A549 (cell line): ENCODE data around the gene ODF4. TPM values are rescaled to one million over a fixed set of nuclear protein-coding genes. Genes with fewer than 3 reads are reported as not detected.

ENCODE experiments used
- ATAC-seq, 2 experiments: fragments of 200-7000 bp in 1 of 2; fragments of >200 bp in 1 of 2; cut with Nextera tagmentation in 1 of 2; cut with Tn5 transposase in 1 of 2; 3 replicates each; pipeline versions ENCODE4 v1.8.0 to v1.9.1; 2018 to 2020; ENCODE audit warnings: mild to moderate bottlenecking in 1 of 2, moderate library complexity in 1 of 2
- CTCF ChIA-PET: fragments of 300-600 bp; sonication (Branson Sonifier 250); formaldehyde crosslinking; extraction: SDS; loops from one replicate; lab custom pipeline; 2021; ENCODE audit warnings: antibody characterized with exemption, inconsistent platforms; lab: Yijun Ruan, JAX
- POLR2A ChIA-PET: fragments of 350-600 bp; formaldehyde crosslinking; extraction: SDS; loops from one replicate; lab custom pipeline; 2021; ENCODE audit warnings: antibody characterized with exemption, inconsistent platforms; lab: Yijun Ruan, JAX
- DNase-seq, 2 experiments: peaks; one replicate each; pipeline versions ENCODE4 v3.0.0 to v3.0.0-alpha.2; 2011 to 2016; ENCODE audit warnings: low read depth in 1 of 2, low spot score in 1 of 2
- FAIRE-seq: peaks from 2 replicates; lab custom pipeline; 2011; peaks lifted over from hg19 to GRCh38; lab: Jason Lieb, UNC
- H3K27ac ChIP-seq, 2 experiments: fragments of >200 bp; sonication (Bioruptor Twin); formaldehyde crosslinking; 3 replicates each; pipeline ENCODE4 v1.5.1; 2016 to 2017
- H3K4me1 ChIP-seq: fragments of >200 bp; sonication (Bioruptor Twin); formaldehyde crosslinking; 3 replicates; pipeline ENCODE4 v1.6.1; 2016
- H3K4me2 ChIP-seq: fragments of >200 bp; sonication (Bioruptor Twin); formaldehyde crosslinking; 3 replicates; pipeline ENCODE4 v1.6.1; 2016
- H3K4me3 ChIP-seq: fragments of >200 bp; sonication (Bioruptor Twin); formaldehyde crosslinking; 3 replicates; pipeline ENCODE4 v1.5.1; 2016
- H3K9me3 ChIP-seq: fragments of >200 bp; sonication (Bioruptor Twin); formaldehyde crosslinking; 3 replicates; pipeline ENCODE4 v1.6.1; 2016
- BHLHE40 ChIP-seq: IDR thresholded peaks from 2 replicates; pipeline ENCODE4 v1.6.1; 2012; ENCODE audit warnings: low read depth, low read length, inconsistent platforms
- CBX2 ChIP-seq: fragments of 200-600 bp; sonication (generic); IDR thresholded peaks from 2 replicates; pipeline ENCODE4 v1.6.1; 2016; ENCODE audit warnings: low read depth, mild to moderate bottlenecking, borderline replicate concordance
- CBX8 ChIP-seq: fragments of 200-600 bp; sonication (generic); IDR thresholded peaks from 2 replicates; pipeline ENCODE4 v1.6.1; 2016
- CHD4 ChIP-seq: fragments of 200-600 bp; sonication (generic); IDR thresholded peaks from 2 replicates; pipeline ENCODE4 v1.6.1; 2016; ENCODE audit warnings: antibody characterized with exemption, mild to moderate bottlenecking, borderline replicate concordance
- EHF ChIP-seq: fragments of 250-450 bp; sonication (Bioruptor Pico); IDR thresholded peaks from 2 replicates; pipeline ENCODE4 v1.5.0; 2020; ENCODE audit warnings: mild to moderate bottlenecking
- FOSB ChIP-seq: fragments of 250-450 bp; sonication (Bioruptor Pico); IDR thresholded peaks from 2 replicates; pipeline ENCODE4 v1.5.0; 2020; ENCODE audit warnings: mild to moderate bottlenecking, moderate library complexity
- FOXS1 ChIP-seq: fragments of 250-450 bp; sonication (Bioruptor Pico); IDR thresholded peaks from 2 replicates; pipeline ENCODE4 v1.5.0; 2020; ENCODE audit warnings: mild to moderate bottlenecking, moderate library complexity
- GATA3 ChIP-seq: IDR thresholded peaks from 2 replicates; pipeline ENCODE4 v1.6.1; 2012; ENCODE audit warnings: borderline replicate concordance
- HDAC2 ChIP-seq: fragments of 200-600 bp; sonication (generic); IDR thresholded peaks from 2 replicates; pipeline ENCODE4 v1.6.1; 2016
- HEYL ChIP-seq: fragments of 250-450 bp; sonication (Bioruptor Pico); IDR thresholded peaks from 2 replicates; pipeline ENCODE4 v1.8.0; 2021; ENCODE audit warnings: mild to moderate bottlenecking, moderate library complexity
- HOXA7 ChIP-seq: fragments of 250-450 bp; sonication (Bioruptor Pico); IDR thresholded peaks from 2 replicates; pipeline ENCODE4 v1.5.0; 2020; ENCODE audit warnings: mild to moderate bottlenecking, moderate library complexity
- HOXB13 ChIP-seq: fragments of 250-450 bp; sonication (Bioruptor Pico); IDR thresholded peaks from 2 replicates; pipeline ENCODE4 v1.5.0; 2020; ENCODE audit warnings: low read depth, mild to moderate bottlenecking, moderate library complexity
- HOXB5 ChIP-seq: fragments of 250-450 bp; sonication (Bioruptor Pico); IDR thresholded peaks from 2 replicates; pipeline ENCODE4 v1.5.0; 2020; ENCODE audit warnings: mild to moderate bottlenecking, moderate library complexity
- KDM1A ChIP-seq: fragments of 200-600 bp; sonication (generic); IDR thresholded peaks from 2 replicates; pipeline ENCODE4 v1.6.1; 2016; ENCODE audit warnings: low read depth, mild to moderate bottlenecking
- MYC ChIP-seq: IDR thresholded peaks from 2 replicates; pipeline ENCODE4 v1.6.1; 2012; ENCODE audit warnings: mild to moderate bottlenecking, inconsistent platforms, low read length, improper control_type of control experiment, borderline replicate concordance
- POLR2A ChIP-seq: IDR thresholded peaks from 2 replicates; pipeline ENCODE4 v1.6.1; 2012; ENCODE audit warnings: mild to moderate bottlenecking, low read length
- RAD21 ChIP-seq, 2 experiments: fragments of >200 bp in 1 of 2; sonication (Bioruptor Twin) in 1 of 2; formaldehyde crosslinking in 1 of 2; IDR thresholded peaks in 1 of 2; conservative IDR thresholded peaks in 1 of 2; 2 replicates in 1 of 2; 3 replicates in 1 of 2; pipeline ENCODE4 v1.6.1; 2012 to 2018; ENCODE audit warnings: inconsistent platforms in 1 of 2
- RARB ChIP-seq: fragments of 250-450 bp; sonication (Bioruptor Pico); IDR thresholded peaks from 2 replicates; pipeline ENCODE4 v1.8.0; 2021; ENCODE audit warnings: mild to moderate bottlenecking, moderate library complexity
- RFX5 ChIP-seq: fragments of 450-650 bp; IDR thresholded peaks from 2 replicates; pipeline ENCODE4 v1.7.1; 2014; ENCODE audit warnings: antibody characterized with exemption, mild to moderate bottlenecking, moderate library complexity
- RNF2 ChIP-seq: fragments of 200-600 bp; sonication (generic); IDR thresholded peaks from 2 replicates; pipeline ENCODE4 v1.6.1; 2016; ENCODE audit warnings: low read depth, mild to moderate bottlenecking, antibody characterized with exemption, moderate library complexity, borderline replicate concordance
- TFCP2L1 ChIP-seq: fragments of 250-450 bp; sonication (Bioruptor Pico); IDR thresholded peaks from 2 replicates; pipeline ENCODE4 v1.5.0; 2021; ENCODE audit warnings: mild to moderate bottlenecking
- TP53 ChIP-seq: fragments of 250-450 bp; sonication (Bioruptor Pico); IDR thresholded peaks from 2 replicates; pipeline ENCODE4 v1.5.0; 2021; ENCODE audit warnings: mild to moderate bottlenecking, moderate library complexity
- ZSCAN20 ChIP-seq: fragments of 250-450 bp; sonication (Bioruptor Pico); IDR thresholded peaks from 2 replicates; pipeline ENCODE4 v1.8.0; 2022; ENCODE audit warnings: mild to moderate bottlenecking, moderate library complexity
- WGBS: methylation state at CpG from one replicate; pipeline ENCODE4 v1.1.6; 2017; ENCODE audit errors: missing lambda C conversion rate; 5-methylcytosine and 5-hydroxymethylcytosine counted together
- polyA plus RNA-seq, 4 experiments: library from polyadenylated mRNA; depleted of rRNA in 3 of 4; stranded (reverse); fragments of >200 nt; fragmentation: RNase III in 1 of 4; extraction: RNeasy Plus Mini Kit Qiagen cat#74134 plus additional on column Dnase treatment in 1 of 4; gene quantifications; 2 replicates in 3 of 4; 3 replicates in 1 of 4; pipeline ENCODE4 v1.2.3, GENCODE V29; 2011 to 2017
- TF ChIP-seq, protein P1 (sequence below): fragments of >200 bp; sonication (Bioruptor Twin); formaldehyde crosslinking; IDR thresholded peaks from 3 replicates; pipeline ENCODE4 v1.6.1; 2016
- TF ChIP-seq, protein P2 (sequence below): IDR thresholded peaks from 2 replicates; pipeline ENCODE4 v1.6.1; 2012; ENCODE audit warnings: low read depth, borderline replicate concordance
- TF ChIP-seq, protein P3 (sequence below): fragments of 150-350 bp; IDR thresholded peaks from 2 replicates; pipeline ENCODE4 v1.6.1; 2014; ENCODE audit warnings: low read depth, mild to moderate bottlenecking, low read length
- TF ChIP-seq, protein P4 (sequence below): IDR thresholded peaks from 2 replicates; pipeline ENCODE4 v1.6.1; 2012
- TF ChIP-seq, protein P5 (sequence below): fragments of >200 bp; sonication (Bioruptor Twin); formaldehyde crosslinking; IDR thresholded peaks from 2 replicates; pipeline ENCODE4 v1.6.1; 2016

The ODF4 gene
- polyA plus RNA-seq, 2 of the 4 experiments (the other 2 are of a cell fraction), result not detected

DNA sequence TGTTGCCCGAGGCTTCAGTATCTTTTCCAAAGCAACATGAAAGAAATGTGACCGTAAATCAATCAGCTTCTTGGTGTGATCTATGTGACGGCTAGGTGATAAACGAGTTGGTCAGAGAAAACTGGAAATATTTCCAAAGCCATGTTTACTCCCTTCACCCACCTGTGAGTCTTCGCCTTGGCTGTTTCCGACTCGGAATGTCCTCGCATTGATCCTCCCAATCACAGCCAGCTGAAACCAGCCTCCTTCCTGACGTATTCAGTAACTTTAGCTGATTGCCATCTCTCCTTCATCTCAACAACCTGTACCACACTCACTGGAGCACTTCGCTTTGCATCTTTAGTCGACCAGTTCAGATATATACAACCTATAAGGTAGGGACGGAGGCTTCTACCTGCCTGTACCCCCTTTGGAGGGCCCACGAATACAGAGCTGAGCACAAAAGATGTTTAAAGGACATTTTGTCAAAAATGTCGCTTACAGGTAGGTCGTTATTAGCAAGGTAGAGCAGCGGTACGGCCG lies 36.2 kb downstream of the ODF4 start:
- DNase-seq (no peak), ATAC-seq (peak in 1 of 2 experiments; percentile 26; a peak in 4 of 6 replicates), FAIRE-seq (no peak)
- H3K4me3 ChIP-seq, result peak overlapping the region; percentile 50
- 64% methylated on average over 18 of the region's 18 CpGs for WGBS
- H3K4me2 ChIP-seq, result peak overlapping the region; percentile 91
- H3K27ac ChIP-seq, result peak overlapping the region; percentile 76 to 93
- CTCF ChIA-PET, result interaction anchor here (0.6 to 2.2 kb wide), 15 partner anchors 8 to 1887 kb away, joined by 3 to 7 read pairs (median 4); partner anchors contain the start of genes CCDC42 and NDEL1
- TF ChIP-seq, protein P1, sequence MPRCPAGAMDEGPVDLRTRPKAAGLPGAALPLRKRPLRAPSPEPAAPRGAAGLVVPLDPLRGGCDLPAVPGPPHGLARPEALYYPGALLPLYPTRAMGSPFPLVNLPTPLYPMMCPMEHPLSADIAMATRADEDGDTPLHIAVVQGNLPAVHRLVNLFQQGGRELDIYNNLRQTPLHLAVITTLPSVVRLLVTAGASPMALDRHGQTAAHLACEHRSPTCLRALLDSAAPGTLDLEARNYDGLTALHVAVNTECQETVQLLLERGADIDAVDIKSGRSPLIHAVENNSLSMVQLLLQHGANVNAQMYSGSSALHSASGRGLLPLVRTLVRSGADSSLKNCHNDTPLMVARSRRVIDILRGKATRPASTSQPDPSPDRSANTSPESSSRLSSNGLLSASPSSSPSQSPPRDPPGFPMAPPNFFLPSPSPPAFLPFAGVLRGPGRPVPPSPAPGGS, result 0 out of 3 replicates have a peak, but pooled peaks have one; percentile 5
- TF ChIP-seq EHF (CRISPR knock-in tag), result no peak
- peaks cover 48% of the 10 kb centered on the region for H3K4me1 ChIP-seq
- POLR2A ChIA-PET, result interaction anchor here (1.5 to 2.5 kb wide), 4 partner anchors 60 to 184 kb away, joined by 4 to 14 read pairs (median 10); partner anchors contain the start of genes CTC1, NDEL1 and SLC25A35
- H3K9me3 ChIP-seq, result no peaks in the 10 kb centered on the region

DNA sequence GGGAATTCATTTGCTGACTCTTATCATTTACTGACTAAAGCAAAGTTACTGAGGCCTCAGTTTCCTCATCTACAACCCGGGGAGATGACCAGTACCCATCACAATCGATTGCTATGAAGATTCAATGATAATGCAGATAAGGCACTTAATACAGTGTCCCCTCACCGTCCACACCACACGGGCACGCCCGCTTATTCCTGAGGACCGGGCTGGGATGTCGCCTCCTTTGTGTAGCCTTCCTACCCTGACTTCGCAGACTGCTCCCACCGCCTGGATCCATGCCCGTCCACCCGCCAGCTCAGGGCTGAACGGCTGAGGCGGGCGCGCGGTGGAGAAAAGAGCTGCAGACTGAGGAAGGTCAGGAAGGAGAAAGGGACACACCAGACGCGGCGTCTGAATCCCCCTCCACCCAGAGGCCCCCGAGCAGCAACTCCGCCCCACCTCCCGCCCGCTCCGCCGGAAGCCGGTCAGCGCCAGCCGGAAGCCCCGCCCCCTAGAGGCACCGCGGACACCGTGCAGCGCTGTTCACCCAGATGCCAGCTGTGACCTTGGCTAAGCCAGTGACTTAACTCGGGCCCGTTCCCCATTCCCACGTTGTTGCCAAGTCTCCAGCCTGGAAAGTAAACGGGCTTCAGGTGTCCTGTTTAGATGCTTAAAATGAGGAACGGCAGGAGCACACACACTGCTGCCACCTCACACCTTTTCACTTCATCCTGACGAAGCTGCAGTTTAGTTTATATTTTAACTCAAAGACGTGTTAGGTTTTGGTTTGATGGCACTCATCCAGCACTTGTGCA lies 36.8 kb downstream of the ODF4 start, which contains the start of gene KRABD2:
TSS of gene KRABD2 (minus strand) at position 434 of the 797 bp plus-strand sequence.
- ChIA-PET CTCF (interaction anchor here (0.6 to 2.2 kb wide), 22 partner anchors 11 to 1886 kb away, joined by 3 to 7 read pairs (median 4); partner anchors contain the start of genes BORCS6 and NDEL1), POLR2A (interaction anchor here (0.6 to 2.5 kb wide), 11 partner anchors 14 to 749 kb away, joined by 3 to 14 read pairs (median 3); partner anchors contain the start of genes CTC1, NDEL1, PFAS and SAT2)
- peak within 1 kb of the TSS; percentile 76 to 93 for H3K27ac ChIP-seq
- TF ChIP-seq HOXB5 (CRISPR knock-in tag) (0 out of 2 replicates have a peak, but pooled peaks have one; percentile 17), HDAC2 (no peak), TFCP2L1 (CRISPR knock-in tag) (peak; percentile 98), ZSCAN20 (no peak), BHLHE40 (no peak), GATA3 (0 out of 2 replicates have a peak, but pooled peaks have one; percentile 52), HEYL (CRISPR knock-in tag) (no peak), TP53 (peak; percentile 84), HOXB13 (CRISPR knock-in tag) (no peak), RNF2 (no peak), KDM1A (no peak), MYC (no peak; the same call in 1 of the 2 replicates), RFX5 (no peak), CBX2 (no peak), CHD4 (no peak), POLR2A (peak; percentile 93), HOXA7 (CRISPR knock-in tag) (peak; percentile 97), FOSB (CRISPR knock-in tag) (peak; percentile 94), FOXS1 (CRISPR knock-in tag) (no peak), RARB (CRISPR knock-in tag) (peak; percentile 95), CBX8 (no peak), RAD21 (conservative IDR thresholded peaks at IDR 0.05 in 1 of 2, IDR thresholded peaks at IDR 0.05 in 1 of 2) (no peak)
- TF ChIP-seq, protein P2, sequence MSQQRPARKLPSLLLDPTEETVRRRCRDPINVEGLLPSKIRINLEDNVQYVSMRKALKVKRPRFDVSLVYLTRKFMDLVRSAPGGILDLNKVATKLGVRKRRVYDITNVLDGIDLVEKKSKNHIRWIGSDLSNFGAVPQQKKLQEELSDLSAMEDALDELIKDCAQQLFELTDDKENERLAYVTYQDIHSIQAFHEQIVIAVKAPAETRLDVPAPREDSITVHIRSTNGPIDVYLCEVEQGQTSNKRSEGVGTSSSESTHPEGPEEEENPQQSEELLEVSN, result peak; percentile 55; the same call in 1 of the 2 replicates
- TF ChIP-seq, protein P3, sequence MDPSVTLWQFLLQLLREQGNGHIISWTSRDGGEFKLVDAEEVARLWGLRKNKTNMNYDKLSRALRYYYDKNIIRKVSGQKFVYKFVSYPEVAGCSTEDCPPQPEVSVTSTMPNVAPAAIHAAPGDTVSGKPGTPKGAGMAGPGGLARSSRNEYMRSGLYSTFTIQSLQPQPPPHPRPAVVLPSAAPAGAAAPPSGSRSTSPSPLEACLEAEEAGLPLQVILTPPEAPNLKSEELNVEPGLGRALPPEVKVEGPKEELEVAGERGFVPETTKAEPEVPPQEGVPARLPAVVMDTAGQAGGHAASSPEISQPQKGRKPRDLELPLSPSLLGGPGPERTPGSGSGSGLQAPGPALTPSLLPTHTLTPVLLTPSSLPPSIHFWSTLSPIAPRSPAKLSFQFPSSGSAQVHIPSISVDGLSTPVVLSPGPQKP, result no peak
- TF ChIP-seq, protein P4, sequence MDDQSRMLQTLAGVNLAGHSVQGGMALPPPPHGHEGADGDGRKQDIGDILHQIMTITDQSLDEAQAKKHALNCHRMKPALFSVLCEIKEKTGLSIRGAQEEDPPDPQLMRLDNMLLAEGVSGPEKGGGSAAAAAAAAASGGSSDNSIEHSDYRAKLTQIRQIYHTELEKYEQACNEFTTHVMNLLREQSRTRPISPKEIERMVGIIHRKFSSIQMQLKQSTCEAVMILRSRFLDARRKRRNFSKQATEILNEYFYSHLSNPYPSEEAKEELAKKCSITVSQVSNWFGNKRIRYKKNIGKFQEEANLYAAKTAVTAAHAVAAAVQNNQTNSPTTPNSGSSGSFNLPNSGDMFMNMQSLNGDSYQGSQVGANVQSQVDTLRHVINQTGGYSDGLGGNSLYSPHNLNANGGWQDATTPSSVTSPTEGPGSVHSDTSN, result peak; percentile 94
- TF ChIP-seq, protein P1, result peak; percentile 97
- TF ChIP-seq, protein P5, sequence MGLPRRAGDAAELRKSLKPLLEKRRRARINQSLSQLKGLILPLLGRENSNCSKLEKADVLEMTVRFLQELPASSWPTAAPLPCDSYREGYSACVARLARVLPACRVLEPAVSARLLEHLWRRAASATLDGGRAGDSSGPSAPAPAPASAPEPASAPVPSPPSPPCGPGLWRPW, result no peak

More for the DNA sequence above, 36.8 kb downstream of the ODF4 start, which contains the start of gene KRABD2:
- 2% methylated on average over 34 of the region's 41 CpGs for WGBS
- FAIRE-seq (no peak), DNase-seq (peak; percentile 92 to 99), ATAC-seq (peak; percentile 93 to 95)
- H3K4me3 ChIP-seq, result peak within 1 kb of the TSS; percentile 50
- peaks cover 55% of the 10 kb centered on the region for H3K4me1 ChIP-seq
- H3K4me2 ChIP-seq, result peak within 1 kb of the TSS; percentile 91
- H3K9me3 ChIP-seq, result no peaks in the 10 kb centered on the region
